NCI-H128 (cell line): ENCODE data around the gene PKIG.

ENCODE experiments used
- DNase-seq: peaks from one replicate; lab custom pipeline; 2025; ENCODE audit not compliant: unreplicated experiment; lab: John Stamatoyannopoulos, UW

PKIG gene

GRCh38 chr20:44616604-44616964 is 34.2 kb downstream of the PKIG start:
- no peak for DNase-seq

DNA sequence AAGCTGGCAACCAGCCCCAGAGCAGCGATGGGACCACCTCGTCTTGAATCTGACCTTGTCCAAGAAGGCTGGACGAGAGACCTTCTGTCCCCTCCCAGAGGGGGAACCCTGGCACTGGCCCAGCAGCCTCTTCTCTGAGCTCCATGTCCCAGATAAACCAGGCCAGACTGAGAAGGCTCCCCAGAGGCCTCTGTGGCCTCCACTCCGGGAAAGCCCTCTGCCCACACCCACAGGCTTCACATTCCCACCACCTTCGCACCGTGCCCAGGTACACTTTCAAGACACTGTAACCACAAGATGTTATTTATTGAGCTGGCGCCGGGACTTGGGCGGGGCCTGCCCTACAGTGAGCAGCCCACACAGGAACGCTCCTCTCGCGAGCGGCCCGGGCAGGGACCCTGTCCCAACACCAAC is 35.9 kb downstream of the PKIG start:
- DNase-seq = no peak

GRCh38 chr20:44619294-44619693 is 36.9 kb downstream of the PKIG start:
- no peak for DNase-seq

DNA sequence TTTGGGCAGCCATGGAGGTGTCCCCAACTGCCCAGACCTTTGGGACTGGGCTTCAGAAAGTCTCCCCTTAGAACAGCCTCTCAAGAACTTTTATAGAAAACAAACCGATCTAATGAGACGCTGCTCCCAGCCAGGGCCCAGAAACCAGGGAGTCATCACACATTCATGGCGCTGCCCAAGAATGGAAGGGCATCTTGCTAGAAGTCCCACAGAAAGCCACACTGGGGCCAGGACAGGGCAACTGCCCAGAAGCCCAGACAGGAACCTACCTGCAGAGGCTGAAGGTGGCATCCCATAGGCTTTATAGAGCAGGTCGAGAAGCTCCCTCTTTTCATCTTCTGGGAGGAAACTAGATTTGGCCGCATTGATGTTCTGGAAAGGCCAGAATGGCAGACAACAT is 37.7 kb downstream of the PKIG start:
- DNase-seq = no peak

DNA sequence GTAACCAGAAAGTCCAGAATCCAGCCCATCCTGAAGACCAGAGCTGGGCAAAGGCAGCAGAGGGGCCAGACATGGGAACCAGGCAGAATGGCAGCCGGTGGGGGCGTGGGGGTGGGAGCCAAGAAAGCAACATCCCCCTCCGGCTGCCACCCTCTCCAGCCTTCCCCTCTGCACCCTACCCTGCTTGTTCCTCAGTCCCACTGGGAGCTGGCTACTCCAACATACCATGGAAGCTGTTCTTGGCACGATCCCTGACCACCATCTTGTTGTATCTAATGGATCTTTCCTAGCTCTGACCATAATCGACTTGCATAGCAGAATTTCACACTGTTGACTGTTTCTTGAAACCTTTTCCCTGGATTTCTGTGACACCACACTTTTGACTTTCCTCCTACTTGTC is 38.9 kb downstream of the PKIG start:
- DNase-seq = no peak

- DNase-seq = no peak
Measured at GRCh38 chr20:44621939-44622338, 39.6 kb downstream of the PKIG start.

DNA sequence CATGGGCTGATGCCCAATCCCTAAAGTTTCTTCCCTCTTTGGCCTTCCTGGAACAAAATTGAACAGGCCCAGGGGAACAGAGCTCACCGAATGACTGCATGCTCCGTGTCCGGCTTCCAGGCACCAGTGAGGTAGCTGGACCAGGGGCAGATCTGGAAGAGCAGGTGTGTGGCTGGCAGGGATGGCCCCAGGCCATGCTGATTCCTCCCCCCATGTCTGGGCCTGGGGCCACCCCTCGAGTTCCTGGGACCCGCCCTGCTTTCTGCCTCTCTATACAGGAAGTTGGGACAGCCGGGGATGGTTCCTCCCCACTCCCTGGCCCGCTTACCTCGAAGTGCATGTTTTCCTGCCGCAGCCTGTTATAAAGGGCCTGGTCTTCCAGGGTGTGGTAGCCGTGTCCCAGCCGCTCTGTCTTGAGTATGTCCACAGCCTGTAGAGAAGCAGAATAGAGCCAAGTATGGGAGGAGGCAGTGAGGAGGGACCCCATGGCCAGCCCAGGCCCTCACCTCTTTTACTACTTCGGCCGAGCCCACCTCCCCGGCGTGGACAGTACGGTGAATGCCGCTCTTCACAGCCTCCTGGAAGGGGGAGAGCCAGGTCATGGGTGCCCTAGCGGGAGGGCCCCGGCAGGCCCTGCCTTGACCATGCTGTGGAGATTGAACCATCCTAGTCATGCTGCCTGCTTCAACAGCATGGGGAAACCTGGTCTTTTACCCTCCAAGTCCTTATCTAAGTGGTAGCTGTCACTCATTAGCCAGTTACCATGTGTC is 40.3 kb downstream of the PKIG start:
- DNase-seq = no peak

DNA sequence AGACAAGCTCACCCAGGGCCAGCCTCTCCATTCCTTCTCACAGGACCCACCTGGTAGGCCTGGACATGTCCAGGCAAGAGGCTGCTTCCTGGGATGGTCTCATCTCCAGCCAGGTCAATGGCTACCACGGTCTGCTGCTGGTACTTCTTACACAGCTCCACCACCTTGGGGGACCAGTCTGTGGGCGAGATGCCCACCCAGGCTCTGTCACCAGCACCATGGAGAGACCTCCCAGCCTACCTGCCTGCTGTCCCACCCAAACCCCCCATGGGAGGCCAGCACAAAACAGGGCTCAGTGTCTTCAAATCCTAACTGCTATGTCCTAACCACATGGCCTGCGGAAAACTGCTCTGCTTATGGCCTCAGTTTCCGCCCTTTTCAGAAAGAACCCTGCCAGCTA is 41.8 kb downstream of the PKIG start:
- DNase-seq = no peak

GRCh38 chr20:44624743-44625271 is 42.4 kb downstream of the PKIG start:
- no peak for DNase-seq

DNA sequence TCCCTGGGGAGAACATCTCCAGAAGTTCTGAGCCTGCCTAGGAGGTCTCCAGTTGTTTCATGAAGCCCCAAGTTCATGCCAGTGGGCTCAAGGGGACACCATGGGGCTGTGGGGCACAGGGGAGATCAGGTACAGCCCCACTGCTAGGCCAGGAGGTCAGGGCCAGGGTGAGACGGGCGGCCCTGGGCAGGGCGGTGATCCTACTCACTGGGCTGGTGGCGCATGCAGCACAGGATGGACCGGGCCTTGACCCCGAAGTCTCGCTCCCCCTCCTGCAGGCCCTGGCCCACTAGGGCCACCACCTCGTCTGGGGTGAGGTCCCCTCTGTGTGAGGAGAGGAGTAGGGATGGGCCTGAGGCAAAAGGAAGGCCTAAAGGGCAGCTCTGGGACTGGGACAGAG is 43.0 kb downstream of the PKIG start:
- DNase-seq = no peak

DNA sequence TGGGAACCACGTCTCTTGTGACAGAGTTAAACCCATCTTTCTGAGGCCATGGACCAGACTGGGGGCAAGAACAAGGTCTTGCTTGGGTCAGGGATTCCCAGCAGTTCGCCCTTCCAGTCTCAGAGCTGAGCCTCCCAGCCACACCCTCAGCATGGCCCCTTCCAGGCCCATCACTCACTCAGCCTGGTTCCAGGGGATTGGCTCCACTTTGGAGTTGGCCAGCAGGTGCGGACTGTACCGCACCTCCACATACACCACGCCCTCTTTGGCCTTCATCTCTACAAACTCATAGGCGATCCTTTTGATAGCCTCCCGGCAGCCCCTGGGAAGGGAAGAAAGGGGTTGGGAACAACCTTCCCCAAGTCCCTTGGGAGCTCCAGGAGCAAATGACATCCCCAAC is 43.9 kb downstream of the PKIG start:
- no peak for DNase-seq

GRCh38 chr20:44627364-44628010 is 45.1 kb downstream of the PKIG start:
- no peak for DNase-seq

DNA sequence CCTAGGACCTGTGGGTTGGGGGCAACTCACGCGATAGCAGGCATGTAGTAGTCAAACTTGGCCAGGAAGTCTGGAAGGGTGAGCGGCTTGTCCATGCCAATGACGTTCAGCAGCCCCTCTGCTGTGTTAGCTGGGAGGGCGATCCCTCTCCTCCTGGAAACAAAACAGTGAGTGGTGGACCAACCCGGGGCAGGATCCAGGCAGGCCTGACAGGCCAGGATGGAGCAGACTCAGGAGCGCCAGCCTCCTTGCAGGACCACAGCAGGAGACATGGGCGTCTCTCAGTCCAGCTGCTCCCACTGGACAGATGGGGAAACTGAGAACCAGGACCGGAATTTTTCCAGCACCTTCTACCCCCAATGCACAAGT is 46.6 kb downstream of the PKIG start:
- no peak for DNase-seq

- no peak for DNase-seq
Measured at GRCh38 chr20:44629542-44629941, 47.2 kb downstream of the PKIG start.

DNA sequence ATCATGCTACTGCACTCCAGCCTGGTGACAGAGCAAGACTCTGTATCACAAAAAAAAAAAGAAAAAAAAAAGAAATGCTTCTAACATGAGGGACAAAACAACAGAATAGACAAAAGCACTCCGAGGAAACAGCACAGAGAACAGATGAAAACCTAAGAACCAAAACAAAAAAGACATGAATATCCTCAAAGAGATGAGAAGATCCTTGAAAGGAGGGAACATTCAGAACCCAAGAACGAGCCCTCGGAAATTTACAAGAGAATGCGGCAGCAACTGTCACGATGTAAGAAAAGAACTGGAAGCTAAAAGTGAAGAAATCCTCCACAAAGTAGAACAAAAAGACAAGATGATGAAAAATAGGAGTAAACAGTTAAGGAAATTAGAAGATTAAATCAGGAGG is 47.9 kb downstream of the PKIG start:
- no peak for DNase-seq

- no peak for DNase-seq
Measured at GRCh38 chr20:44632103-44632752, 49.8 kb downstream of the PKIG start.

DNA sequence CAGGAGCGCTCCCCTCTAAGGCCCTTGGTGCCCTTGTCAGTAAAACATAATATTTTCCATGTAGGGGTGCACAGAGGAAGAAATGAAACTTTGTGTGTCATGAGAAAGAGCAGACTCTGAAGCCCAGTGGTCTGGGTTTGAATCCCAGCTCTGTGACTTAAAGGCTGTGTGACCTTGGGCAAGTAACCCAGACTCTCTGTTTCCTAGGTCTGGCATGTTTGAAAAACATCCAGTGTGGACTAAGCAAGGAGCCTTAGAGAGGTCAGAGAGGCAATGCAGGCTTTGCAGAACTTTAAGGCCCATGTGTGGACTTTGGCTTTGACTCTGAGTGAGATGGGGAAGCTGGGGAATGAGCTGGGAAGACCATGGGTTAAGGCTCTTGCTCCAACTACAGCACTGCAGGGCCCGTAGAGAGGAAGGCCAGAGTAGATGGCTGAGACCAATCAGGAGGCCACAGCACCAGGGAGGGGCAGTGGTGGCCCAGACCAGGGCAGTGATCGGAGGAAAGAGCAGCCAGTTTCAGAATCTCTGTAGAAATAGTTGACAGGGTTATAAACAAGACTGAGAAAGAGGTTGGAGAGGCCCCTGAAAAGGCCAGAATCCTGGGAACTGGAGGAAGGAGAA is 50.9 kb downstream of the PKIG start:
- no peak for DNase-seq

GRCh38 chr20:44633872-44634600 is 51.7 kb downstream of the PKIG start:
- DNase-seq = no peak

- no peak for DNase-seq
Measured at GRCh38 chr20:44635877-44636276, 53.5 kb downstream of the PKIG start.

DNA sequence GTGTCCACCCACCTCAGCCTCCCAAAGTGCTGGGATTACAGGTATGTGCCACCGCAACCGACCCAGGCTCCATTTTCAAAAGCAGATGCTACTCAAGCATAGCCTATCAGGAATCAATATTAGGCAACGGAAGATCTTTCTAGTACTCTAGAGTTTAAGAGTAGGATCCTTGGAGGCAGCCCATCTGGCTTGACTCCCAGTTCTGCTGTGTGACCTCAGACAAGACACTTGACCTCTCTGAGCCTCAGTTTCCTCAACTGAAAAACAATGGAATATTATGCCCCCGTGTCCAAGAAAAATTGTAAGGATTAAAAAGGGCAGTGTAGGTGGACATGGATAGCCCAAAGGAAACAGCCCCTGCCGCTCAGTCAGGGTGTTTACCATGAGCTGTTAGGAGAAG is 54.7 kb downstream of the PKIG start:
- DNase-seq = no peak
